AG04450 (cell line): Measurements from ENCODE around the gene MRPL50. TPM values are rescaled to one million over a fixed set of nuclear protein-coding genes. Genes with fewer than 3 reads are reported as not detected.

Experiments used
- CTCF ChIA-PET: fragments of 300-600, 350-600 bp; formaldehyde crosslinking; extraction: SDS; loops from one replicate; lab custom pipeline; 2022; ENCODE audit warnings: antibody characterized with exemption, inconsistent platforms; lab: Charles Lee
- POLR2A ChIA-PET: fragments of 350-600 bp; formaldehyde crosslinking; extraction: SDS; loops from one replicate; lab custom pipeline; 2021; ENCODE audit warnings: antibody characterized with exemption, inconsistent platforms; lab: Yijun Ruan, JAX
- DNase-seq: peaks from one replicate; pipeline ENCODE4 v3.0.0-alpha.2; 2011; ENCODE audit warnings: low read depth, low spot score
- H3K27ac ChIP-seq: one replicate; pipeline ENCODE4 v1.5.1; 2012; ENCODE audit warnings: low read depth, low read length, control low read depth
- H3K27me3 ChIP-seq: one replicate; pipeline ENCODE4 v1.6.0; 2012; ENCODE audit warnings: low read length; ENCODE audit not compliant: control insufficient read depth, insufficient read depth
- H3K4me3 ChIP-seq: 2 replicates; pipeline ENCODE4 v1.5.1; 2011; ENCODE audit warnings: mild to moderate bottlenecking, low read depth, low read length, control low read depth
- H3K9me3 ChIP-seq: 2 replicates; pipeline ENCODE4 v1.5.1; 2012; ENCODE audit warnings: low read length; ENCODE audit not compliant: control insufficient read depth, insufficient read depth
- CTCF ChIP-seq: IDR thresholded peaks from 2 replicates; pipeline ENCODE4 v1.5.1; 2011; ENCODE audit warnings: low read depth, low read length, control low read depth, inconsistent platforms
- polyA plus RNA-seq: library from polyadenylated mRNA; depleted of rRNA; stranded (reverse); fragments of >200 nt; gene quantifications from 2 replicates; pipeline ENCODE4 v1.2.3, GENCODE V29; 2011

The MRPL50 gene
- polyA plus RNA-seq, 1 experiment: 15.0 TPM

- Histone ChIP-seq H3K9me3 (peaks cover 2% of the 10 kb centered on the region; the same call in 1 of the 2 replicates), H3K4me3 (no peak overlapping the region), H3K27ac (no peak overlapping the region), H3K27me3 (no peaks in the 10 kb centered on the region)
- ChIA-PET CTCF (no interaction called here), POLR2A (no interaction called here)
- DNase-seq: no peak
- TF ChIP-seq CTCF: no peak
Measured at GRCh38 chr9:101381833-101382342, 16.5 kb downstream of the MRPL50 start.

GRCh38 chr9:101381118-101381517, 17.3 kb downstream of the MRPL50 start:
- ChIA-PET CTCF (no interaction called here), POLR2A (no interaction called here)
- peaks cover 2% of the 10 kb centered on the region; the same call in 1 of the 2 replicates for H3K9me3 ChIP-seq
- TF ChIP-seq CTCF: no peak
- H3K27ac ChIP-seq: no peak overlapping the region
- H3K4me3 ChIP-seq: no peak overlapping the region
- no peak for DNase-seq
- H3K27me3 ChIP-seq: no peaks in the 10 kb centered on the region

- no peak for DNase-seq
- ChIA-PET POLR2A (no interaction called here), CTCF (interaction anchor here (0.6 kb wide), 1 partner anchor 148 kb away, joined by 9 read pairs; no protein-coding TSS in a partner anchor)
- Histone ChIP-seq H3K27me3 (no peaks in the 10 kb centered on the region), H3K27ac (no peak overlapping the region), H3K9me3 (peaks cover 2% of the 10 kb centered on the region; the same call in 1 of the 2 replicates), H3K4me3 (no peak overlapping the region)
- TF ChIP-seq CTCF: no peak
Measured at GRCh38 chr9:101380295-101380694, 18.1 kb downstream of the MRPL50 start.

GRCh38 chr9:101376111-101376848, 22.1 kb downstream of the MRPL50 start:
- H3K27me3 ChIP-seq: no peaks in the 10 kb centered on the region
- no peak overlapping the region for H3K4me3 ChIP-seq
- CTCF ChIA-PET: interaction anchor here (2.3 kb wide), 1 partner anchor 12 kb away, joined by 23 read pairs; no protein-coding TSS in a partner anchor
- POLR2A ChIA-PET: no interaction called here
- no peak for TF ChIP-seq CTCF
- H3K27ac ChIP-seq: no peak overlapping the region
- no peak for DNase-seq
- H3K9me3 ChIP-seq: no peaks in the 10 kb centered on the region

GRCh38 chr9:101375546-101375945, 22.9 kb downstream of the MRPL50 start:
- no peaks in the 10 kb centered on the region for H3K9me3 ChIP-seq
- ChIA-PET CTCF (interaction anchor here (2.3 kb wide), 1 partner anchor 13 kb away, joined by 23 read pairs; no protein-coding TSS in a partner anchor), POLR2A (no interaction called here)
- H3K27me3 ChIP-seq: no peaks in the 10 kb centered on the region
- no peak for TF ChIP-seq CTCF
- H3K27ac ChIP-seq: no peak overlapping the region
- H3K4me3 ChIP-seq: no peak overlapping the region
- DNase-seq: no peak
